NCI-H526 (cell line): ENCODE data around the gene KAT8.
"Not testable (repeated sequence)": the region's sequence is repeated elsewhere in the genome, so short reads cannot be mapped to it uniquely, and the experiment has no call there.

Source experiments
- DNase-seq, 2 experiments: peaks; one replicate each; lab custom pipeline; 2025; lab: John Stamatoyannopoulos, UW

The KAT8 gene

GRCh38 chr16:31132303-31132979 is 15.0 kb downstream of the KAT8 start:
- no peak for DNase-seq

- no peak for DNase-seq
Measured at GRCh38 chr16:31133046-31133501, 15.6 kb downstream of the KAT8 start.

- DNase-seq: no peak
Measured at GRCh38 chr16:31134091-31134571, 16.7 kb downstream of the KAT8 start.

- peak; percentile 21 to 41 for DNase-seq
Measured at GRCh38 chr16:31134625-31135534, 17.4 kb downstream of the KAT8 start.

- DNase-seq: peak in 1 of 2 experiments; percentile 62
Measured at GRCh38 chr16:31135535-31136286, 18.2 kb downstream of the KAT8 start, which contains the start of gene PRSS8. Gene PRSS8 (minus strand): TSS chr16:31135727. CDS start chr16:31135498, 229 bp downstream.

GRCh38 chr16:31136287-31136662 is 18.8 kb downstream of the KAT8 start:
- DNase-seq: no peak

GRCh38 chr16:31136822-31137499 is 19.5 kb downstream of the KAT8 start:
- DNase-seq: not testable (repeated sequence)

GRCh38 chr16:31138621-31139578 is 21.4 kb downstream of the KAT8 start:
- no peak for DNase-seq

- DNase-seq: not testable (repeated sequence)
Measured at GRCh38 chr16:31141071-31141469, 23.6 kb downstream of the KAT8 start.

- no peak for DNase-seq
Measured at GRCh38 chr16:31141489-31142108, 24.1 kb downstream of the KAT8 start.

- DNase-seq: peak; percentile 94 to 99
Measured at GRCh38 chr16:31142109-31143010, 24.9 kb downstream of the KAT8 start.

GRCh38 chr16:31143011-31143693 is 25.7 kb downstream of the KAT8 start:
- no peak for DNase-seq

GRCh38 chr16:31143694-31144148 is 26.3 kb downstream of the KAT8 start:
- no peak for DNase-seq

- not testable (repeated sequence) for DNase-seq
Measured at GRCh38 chr16:31144418-31144817, 27.0 kb downstream of the KAT8 start.

- DNase-seq: no peak
Measured at GRCh38 chr16:31145398-31145990, 28.0 kb downstream of the KAT8 start.

- DNase-seq: no peak
Measured at GRCh38 chr16:31147574-31147973, 30.1 kb downstream of the KAT8 start.

- peak in 1 of 2 experiments; percentile 63 for DNase-seq
Measured at GRCh38 chr16:31148281-31148728, 30.8 kb downstream of the KAT8 start.

- no peak for DNase-seq
Measured at GRCh38 chr16:31148896-31149295, 31.4 kb downstream of the KAT8 start.
